Measurements from ENCODE around the gene TMEM156.
"Not testable (repeated sequence)": the region's sequence is repeated elsewhere in the genome, so short reads cannot be mapped to it uniquely, and the experiment has no call there.

TMEM156 gene

GRCh38 chr4:38944440-38944839, 87.8 kb downstream of the TMEM156 start:
- no peak overlapping the region for H3K4me3 ChIP-seq (replicated peaks; ENCODE audit: low read depth, low read length)
- DNase-seq (ENCODE audit: extremely low read depth, low read depth): no peak
- TF ChIP-seq CTCF (IDR thresholded peaks at IDR 0.05; ENCODE audit: low read depth, low read length, missing control alignments): no peak

- no peak for TF ChIP-seq CTCF (IDR thresholded peaks at IDR 0.05; ENCODE audit: low read depth, low read length, missing control alignments)
- H3K4me3 ChIP-seq (replicated peaks; ENCODE audit: low read depth, low read length): no peak overlapping the region
- no peak for DNase-seq (ENCODE audit: extremely low read depth, low read depth)
Observed at GRCh38 chr4:38943343-38943742, 88.9 kb downstream of the TMEM156 start.

- H3K4me3 ChIP-seq (replicated peaks; ENCODE audit: low read depth, low read length); DNase-seq (ENCODE audit: extremely low read depth, low read depth): not testable (repeated sequence)
Observed at GRCh38 chr4:38941906-38942305, 90.3 kb downstream of the TMEM156 start.

- no peak for DNase-seq (ENCODE audit: extremely low read depth, low read depth)
- no peak for TF ChIP-seq CTCF (IDR thresholded peaks at IDR 0.05; ENCODE audit: low read depth, low read length, missing control alignments)
- H3K4me3 ChIP-seq (replicated peaks; ENCODE audit: low read depth, low read length): no peak overlapping the region
Observed at GRCh38 chr4:38940476-38940875, 91.7 kb downstream of the TMEM156 start.

- no peak overlapping the region for H3K4me3 ChIP-seq (replicated peaks; ENCODE audit: low read depth, low read length)
- no peak for TF ChIP-seq CTCF (IDR thresholded peaks at IDR 0.05; ENCODE audit: low read depth, low read length, missing control alignments)
- DNase-seq (ENCODE audit: extremely low read depth, low read depth): no peak
Observed at GRCh38 chr4:38939165-38939564, 93.0 kb downstream of the TMEM156 start.

- no peak for DNase-seq (ENCODE audit: extremely low read depth, low read depth)
- TF ChIP-seq CTCF (IDR thresholded peaks at IDR 0.05; ENCODE audit: low read depth, low read length, missing control alignments): no peak
- no peak overlapping the region for H3K4me3 ChIP-seq (replicated peaks; ENCODE audit: low read depth, low read length)
Observed at GRCh38 chr4:38935391-38936073, 96.7 kb downstream of the TMEM156 start.

- no peak for TF ChIP-seq CTCF (IDR thresholded peaks at IDR 0.05; ENCODE audit: low read depth, low read length, missing control alignments)
- no peak for DNase-seq (ENCODE audit: extremely low read depth, low read depth)
- H3K4me3 ChIP-seq (replicated peaks; ENCODE audit: low read depth, low read length): no peak overlapping the region
Observed at GRCh38 chr4:38931125-38931524, 101.1 kb downstream of the TMEM156 start.
